HTR-8/SVneo (cell line): ENCODE results near the gene RRP36.
"Not testable (repeated sequence)": the region's sequence is repeated elsewhere in the genome, so short reads cannot be mapped to it uniquely, and the experiment has no call there.

Experiments used
- DNase-seq: peaks from one replicate; pipeline ENCODE4 v3.0.0; 2011; ENCODE audit warnings: low spot score, mixed read lengths; ENCODE audit not compliant: insufficient read length
- FAIRE-seq: peaks from 2 replicates; lab custom pipeline; 2011; peaks lifted over from hg19 to GRCh38; lab: Jason Lieb, UNC

RRP36 gene, protein sequence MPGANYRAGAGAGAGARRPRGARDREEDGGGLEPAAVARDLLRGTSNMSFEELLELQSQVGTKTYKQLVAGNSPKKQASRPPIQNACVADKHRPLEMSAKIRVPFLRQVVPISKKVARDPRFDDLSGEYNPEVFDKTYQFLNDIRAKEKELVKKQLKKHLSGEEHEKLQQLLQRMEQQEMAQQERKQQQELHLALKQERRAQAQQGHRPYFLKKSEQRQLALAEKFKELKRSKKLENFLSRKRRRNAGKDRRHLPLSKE

DNA sequence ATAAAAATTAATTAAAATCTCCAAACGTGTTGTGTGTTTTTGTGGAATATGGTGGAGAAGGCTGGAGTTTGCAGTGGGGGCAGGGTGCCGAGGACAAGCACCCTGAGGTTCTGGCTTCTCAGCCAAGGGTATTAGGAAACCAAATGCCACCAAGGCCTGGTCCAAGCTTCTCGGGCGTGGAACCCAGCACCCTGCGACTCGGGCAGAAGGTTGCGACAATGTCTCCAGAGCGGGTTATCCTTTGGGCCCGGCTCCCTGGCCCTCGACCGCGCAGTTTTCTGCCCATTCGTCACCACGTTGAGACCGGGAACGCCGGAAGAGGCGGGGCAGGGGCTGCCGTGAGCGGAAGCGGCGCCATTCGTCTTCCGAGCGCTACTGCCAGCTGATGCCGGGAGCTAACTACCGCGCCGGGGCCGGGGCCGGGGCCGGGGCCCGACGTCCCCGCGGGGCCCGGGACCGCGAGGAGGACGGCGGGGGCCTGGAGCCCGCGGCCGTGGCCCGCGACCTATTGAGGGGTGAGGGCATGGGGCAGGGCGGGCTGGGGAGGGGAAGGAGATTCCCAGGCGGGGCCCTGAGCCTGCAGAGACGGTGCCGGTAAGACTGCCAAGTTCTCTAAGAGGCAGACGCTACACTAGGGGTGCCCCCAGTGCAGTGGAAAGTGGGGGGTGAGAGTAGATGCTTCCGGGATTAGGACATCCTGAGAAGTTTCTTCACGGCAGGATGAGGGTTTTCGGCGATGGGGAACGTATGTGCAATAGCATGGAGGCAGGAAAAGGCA is at the start of gene RRP36:
TSS of gene RRP36 (plus strand) at position 354 of the 778 bp plus-strand sequence. CDS start at position 386, 32 bp downstream.
- DNase-seq (peak; percentile 85), FAIRE-seq (no peak)

DNA sequence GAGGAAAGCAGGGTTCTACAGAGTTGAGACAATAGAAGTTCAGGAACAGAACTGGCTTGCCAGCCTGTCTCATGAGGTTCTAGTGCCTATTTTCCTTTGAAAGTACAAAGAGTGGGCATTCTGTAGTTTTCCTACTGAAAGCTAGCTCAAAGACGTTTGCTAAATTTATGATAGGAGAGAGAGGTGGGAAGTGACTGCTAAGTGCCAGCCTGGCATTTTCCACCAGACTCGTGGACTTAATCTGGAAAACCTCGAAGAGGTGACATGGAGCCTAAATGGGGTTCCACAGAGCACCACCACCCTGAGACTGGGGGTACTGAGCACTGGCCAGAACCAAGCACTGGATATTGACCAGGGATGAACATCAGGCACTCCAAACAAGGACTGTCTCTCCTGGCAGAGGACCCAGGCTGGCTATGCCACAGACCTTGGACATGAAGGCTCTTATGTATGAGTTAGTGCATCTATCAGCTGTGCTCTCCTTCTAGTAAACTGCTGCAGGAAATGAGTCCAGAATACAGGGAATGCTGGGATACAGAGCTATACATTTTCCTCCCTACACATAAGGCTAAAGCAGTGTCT is 49.6 kb upstream of the RRP36 start:
- no peak for DNase-seq
- FAIRE-seq, result no peak

DNA sequence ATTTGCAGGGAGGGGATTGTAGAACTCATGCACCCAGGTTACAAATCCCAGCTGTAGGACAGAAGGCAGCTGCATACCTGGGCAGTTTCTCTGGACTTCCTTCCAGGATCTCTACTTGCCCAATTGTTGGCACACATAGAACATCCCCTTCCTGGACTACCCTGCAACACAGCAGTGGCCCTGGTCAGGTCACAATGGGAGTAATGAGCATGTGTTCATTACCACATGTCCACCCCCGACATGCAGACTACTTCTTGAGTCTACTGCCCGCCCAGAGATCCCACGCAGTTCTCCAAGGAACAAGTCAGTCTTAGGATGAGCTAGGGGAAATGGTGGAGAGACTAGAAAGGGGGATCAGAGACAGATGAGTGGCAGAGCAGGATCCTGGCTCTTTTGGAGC is 47.5 kb upstream of the RRP36 start:
- DNase-seq (no peak), FAIRE-seq (no peak)

DNA sequence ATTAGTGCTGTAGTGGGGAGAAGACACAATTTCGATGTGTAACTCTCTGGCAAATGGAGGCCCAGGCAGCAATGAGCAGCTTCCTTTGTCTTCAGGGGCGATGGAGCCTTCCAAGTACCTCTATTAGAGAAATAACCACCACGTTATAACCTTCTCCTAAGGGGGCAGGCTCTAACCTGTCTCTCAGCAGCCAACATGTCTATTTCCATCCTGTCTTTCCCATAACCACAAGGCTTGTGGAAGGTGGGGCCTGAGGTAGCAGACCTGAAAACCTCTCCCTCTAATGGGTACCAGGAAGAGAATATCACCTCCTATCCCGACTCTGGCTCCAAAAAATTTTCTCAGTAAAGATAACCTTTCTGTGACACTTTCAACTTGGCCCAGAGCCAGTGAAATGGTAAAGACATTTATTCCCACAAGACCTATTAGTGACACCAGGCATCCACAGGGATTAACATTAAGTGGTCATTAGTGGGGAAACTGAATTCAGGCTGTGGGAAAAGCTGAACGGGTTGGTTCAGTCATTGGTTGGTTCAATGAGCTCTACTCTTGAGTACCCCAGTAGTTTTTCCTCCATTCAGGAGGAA is 46.4 kb upstream of the RRP36 start:
- DNase-seq, result no peak
- no peak for FAIRE-seq

DNA sequence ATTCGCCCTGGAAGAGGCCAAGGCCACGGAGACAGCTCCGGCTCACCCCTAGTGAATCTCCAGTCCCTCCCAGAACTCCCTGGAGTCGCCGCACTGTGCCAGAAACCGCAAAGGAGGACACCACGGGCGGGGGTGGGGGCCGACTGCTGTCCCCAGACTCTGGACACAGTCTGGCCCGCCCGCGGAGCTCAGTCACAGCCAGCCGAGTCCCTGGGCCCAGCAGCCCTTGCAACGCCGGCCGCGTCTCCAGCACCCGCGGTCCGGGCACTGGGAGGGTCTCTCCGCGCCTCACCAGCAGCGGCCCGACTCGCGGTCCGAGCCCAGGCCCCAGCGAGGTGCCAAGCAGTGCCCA is 43.0 kb upstream of the RRP36 start:
- FAIRE-seq, result no peak
- DNase-seq, result no peak

DNA sequence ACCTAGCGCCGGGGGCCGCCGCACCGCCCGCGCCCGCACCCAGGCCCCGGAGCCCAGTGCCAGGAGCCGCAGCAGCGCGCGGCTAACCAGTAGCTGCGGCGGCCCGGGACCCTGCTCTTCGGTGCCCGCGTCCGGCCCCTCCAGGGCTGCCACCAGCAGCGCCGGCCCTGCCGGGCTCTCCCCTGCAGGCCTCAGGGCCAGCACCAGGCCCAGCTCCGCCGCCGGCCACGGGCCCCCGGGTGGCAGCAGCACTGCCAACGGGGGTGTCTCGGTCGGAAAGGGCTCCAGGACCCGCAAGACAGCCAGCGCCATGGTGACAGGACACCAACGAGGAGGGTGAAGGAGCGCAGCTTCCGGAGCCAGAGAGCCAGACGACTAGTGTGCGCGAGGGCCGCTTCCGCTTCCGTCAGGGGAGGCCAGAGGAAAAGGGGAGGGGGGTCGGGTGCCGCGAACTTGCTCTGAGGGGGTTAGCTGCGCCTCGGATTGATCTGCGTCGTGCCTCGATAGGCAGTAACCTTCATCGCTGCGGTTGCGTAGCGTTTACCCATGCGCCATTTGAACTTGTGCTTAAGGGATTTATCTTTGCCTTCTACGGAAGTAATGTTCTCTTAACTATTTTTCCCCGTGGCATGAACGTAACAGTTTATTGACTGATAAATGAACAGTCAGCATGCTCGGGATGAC is 42.4 kb upstream of the RRP36 start, which contains the start of gene PEX6:
TSS of gene PEX6 (minus strand) at position 343 of the 684 bp plus-strand sequence. CDS start at position 312, 31 bp downstream.
- FAIRE-seq (peak; percentile 89), DNase-seq (peak; percentile 95)

DNA sequence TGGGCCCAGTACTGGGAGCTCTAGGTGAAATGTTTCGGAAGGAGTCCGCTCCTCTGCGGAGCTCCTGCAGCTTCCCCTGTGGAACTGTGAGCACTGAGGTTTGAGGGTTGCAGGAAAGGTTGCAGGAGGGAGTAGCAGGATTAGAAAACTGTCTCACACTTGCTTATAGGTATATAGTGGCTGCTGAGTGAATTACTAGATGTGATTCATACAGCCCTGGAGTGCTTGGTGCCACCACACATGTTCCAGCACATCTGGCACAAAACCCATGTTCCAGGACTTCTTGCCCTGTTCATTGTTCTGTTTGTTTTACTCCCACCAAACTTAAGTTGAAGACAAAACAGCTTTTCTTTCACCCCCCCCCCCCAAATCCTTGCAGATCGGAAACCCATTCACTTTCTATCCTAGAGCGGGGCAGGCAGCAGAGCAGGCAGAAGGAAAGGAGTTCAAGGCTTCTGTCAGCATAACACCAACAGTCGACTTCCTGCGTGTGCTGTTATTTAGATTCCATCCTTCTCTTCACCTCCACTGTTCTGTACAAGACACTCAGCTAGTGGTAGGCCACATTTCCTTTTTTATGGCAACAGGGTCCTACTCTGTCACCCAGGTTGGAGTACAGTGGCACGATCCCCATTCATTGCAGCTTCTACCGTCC is 41.8 kb upstream of the RRP36 start:
- peak; percentile 32 for DNase-seq
- FAIRE-seq, result no peak

DNA sequence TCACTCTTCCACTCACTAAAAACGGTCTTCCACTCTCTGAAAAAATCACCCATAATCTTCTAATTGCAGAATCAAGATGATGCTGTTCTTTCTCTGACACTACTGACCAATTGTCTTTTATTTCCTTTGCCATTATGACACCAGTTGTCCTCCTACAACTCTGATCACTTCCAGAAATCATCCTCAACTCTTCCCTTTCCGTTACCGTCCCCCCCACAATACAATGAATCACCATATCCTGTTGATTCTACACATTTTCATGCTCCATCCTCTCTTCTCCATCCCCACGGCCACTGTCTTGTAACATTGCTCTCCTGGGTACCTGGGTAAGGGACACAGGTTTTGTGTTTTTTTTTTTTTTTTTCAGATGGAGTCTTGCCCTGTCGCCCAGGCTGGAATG is 39.6 kb upstream of the RRP36 start:
- no peak for FAIRE-seq
- no peak for DNase-seq

DNA sequence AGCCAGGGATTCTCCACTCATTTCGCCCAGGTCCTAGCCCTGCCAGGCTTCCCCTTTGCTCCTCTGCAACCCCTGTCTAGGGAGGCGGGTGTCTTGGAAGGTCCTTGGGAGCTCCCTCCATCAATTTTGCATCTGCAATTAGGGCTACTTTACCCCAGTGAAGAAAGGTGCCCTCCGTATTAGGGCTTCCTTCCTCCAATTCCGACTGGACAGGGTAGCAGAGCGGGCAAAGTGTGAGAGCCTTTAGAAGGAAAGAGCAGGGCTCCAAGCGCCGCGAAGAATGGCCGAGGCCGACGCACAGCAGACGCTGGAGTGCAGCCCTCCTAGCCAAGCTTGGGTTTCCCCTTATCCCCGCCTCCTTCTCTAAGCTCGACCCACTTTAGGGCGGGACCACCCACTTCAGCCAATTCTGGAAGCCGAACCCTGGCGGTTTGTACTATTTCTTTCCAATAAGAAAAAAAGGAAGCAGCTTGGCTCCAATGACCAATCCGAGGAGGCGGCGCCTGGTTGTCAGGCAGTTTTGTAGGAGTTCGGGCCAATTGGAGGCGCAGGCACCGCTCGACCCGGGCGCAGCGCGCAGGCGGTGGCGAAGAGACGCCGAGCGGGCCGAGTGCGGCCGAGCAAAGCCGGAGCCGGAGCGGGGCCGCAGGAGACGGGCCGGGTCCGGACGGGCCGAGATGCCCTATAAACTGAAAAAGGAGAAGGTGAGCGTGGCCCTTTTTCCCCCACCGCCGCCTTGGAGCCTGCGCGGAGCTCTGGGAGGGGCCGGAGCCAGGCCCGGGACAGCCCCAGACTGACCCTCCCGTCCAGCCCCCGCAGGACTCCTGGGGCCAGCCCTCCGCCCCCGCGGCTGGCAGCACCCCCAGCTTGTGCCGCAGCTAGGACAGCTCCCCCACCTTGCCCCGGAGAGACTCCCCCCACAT is 37.2 kb upstream of the RRP36 start, which contains the start of gene PPP2R5D:
TSS of gene PPP2R5D (plus strand) at position 570 of the 923 bp plus-strand sequence. CDS start at position 678, 108 bp downstream.
- DNase-seq (peak; percentile 97), FAIRE-seq (peak; percentile 26)

DNA sequence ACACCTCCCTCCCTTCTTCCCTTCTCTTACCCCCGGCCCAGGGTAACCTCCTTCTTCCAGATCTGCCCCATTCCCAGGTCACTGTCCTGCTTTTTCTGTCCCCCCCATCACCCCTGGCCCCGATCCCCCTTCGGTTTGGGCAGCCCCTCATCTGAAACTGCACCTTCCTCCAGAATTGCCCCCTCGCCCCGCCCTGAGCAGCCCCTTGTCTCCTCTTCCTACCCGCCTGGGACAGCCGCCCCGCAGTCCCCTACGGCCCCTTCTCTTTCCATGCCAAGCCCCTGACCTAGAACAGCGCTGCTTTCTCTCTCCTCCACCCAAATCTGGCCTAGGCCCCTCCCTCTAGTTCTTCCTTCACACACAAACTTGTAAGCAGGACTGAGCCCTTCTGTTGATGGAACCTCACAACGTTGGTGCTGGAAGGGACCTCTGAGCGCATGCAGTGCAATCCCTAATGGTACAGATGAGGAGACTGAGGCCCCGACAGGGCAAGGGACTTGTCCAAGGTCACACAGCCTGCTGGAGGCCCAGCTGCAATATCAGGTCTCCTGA is 36.4 kb upstream of the RRP36 start:
- DNase-seq (no peak), FAIRE-seq (peak; percentile 9)

DNA sequence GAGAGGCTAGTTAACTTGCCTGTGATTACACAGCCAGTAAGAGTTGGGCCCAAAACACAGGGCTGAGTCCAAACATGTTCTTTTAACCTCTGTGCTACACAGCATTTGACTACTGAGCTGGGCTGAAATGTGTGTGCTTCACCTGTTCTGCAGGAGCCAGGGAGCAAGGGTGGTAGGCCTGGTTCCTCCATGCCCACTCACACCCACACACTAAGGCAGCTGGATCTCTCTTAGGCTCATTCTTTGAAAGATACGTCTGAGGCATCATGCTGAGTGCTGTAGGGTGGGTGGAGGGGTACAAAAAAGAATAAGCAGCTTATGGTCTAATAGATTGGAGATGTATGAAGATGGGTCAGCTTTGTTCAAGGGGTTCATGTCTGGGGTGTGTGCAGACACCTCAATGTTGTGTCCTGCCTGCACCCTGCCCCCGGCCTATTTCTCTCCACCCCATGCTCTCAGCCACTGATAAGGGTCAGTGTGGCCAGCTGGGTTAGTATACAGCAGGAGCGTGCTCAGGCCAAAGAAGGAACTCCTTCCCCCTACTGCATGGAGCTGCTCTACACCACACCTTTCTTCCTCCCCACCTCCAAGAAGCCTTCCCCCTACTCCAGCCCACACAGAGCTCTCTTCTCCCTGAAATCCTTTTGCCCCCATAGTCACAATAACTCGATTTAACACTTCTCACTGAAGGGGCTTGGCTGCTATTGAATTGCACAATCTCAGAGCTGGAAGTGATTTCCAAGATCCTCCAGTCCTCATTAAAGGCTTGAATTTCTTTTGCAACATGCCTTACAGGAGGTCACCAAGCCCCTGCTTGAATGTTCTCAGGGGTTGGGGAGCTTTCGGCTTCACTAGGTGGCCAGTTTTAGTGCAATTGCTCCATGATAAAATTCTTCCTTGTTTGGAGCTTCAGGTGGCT is 33.6 kb upstream of the RRP36 start:
- FAIRE-seq, result no peak
- no peak for DNase-seq

DNA sequence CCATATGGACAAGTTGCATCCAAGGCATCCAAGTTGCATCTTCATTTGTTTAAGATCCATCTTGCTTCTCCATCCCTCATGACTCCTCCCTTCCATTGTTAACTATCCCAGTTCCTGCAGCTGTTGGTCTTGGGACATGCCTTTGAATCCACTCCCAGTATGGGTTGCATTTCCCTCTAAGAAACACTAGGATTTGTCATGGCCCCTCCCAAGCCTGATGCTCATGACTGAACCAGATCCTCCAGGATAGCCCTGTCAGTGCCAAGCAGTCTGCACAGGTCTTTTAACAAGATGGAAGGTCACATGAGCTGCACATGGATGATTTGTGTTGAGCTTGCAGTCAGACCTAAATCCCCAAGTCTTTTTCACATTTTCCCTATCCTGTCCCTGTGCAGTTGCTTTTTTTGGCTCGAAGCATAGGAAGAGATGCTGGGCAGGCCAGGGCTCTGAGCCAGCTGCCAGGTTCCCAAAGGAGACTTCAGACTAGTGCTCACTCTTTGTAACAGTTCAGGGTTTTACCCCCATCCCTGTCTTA is 32.9 kb upstream of the RRP36 start:
- FAIRE-seq (no peak), DNase-seq (no peak)

DNA sequence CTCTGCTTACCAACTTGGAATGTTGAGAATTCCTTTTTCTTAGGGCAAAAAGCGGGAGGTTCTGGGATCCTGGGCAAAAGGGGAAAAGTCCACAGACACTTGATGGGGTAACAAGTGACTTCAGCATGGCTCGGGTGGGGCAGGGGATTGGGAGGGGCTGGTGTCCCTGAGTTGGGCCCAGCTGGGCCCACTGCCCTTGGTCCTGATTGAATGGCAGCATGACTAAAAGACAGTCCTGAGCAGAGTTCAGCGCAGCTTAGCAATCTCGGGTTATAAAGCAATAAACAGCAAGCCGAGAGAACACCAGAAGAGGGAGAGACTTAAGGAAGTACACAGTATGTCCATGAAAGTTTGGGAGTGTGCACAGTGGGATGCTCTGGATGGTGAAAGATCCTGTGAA is 31.5 kb upstream of the RRP36 start:
- FAIRE-seq (no peak), DNase-seq (no peak)

DNA sequence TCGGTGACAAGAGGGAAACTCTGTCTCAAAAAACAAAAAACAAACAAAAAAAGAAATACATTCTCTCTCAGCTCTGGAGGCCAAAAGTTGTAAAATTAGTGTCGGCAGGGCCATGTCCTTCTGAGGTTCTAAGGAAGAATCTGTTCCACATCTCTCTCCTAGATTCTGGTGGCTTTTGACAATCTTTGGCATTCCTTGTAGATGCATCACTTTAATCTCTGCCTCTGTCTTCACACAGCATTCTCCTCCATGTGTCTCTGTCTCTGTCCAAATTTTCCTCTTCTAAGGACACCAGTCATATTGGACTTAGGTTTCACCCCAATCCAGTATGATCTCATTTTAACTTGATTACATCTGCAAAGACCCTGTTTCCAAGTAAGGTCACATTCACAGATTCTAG is 28.0 kb upstream of the RRP36 start:
- FAIRE-seq, result no peak

DNA sequence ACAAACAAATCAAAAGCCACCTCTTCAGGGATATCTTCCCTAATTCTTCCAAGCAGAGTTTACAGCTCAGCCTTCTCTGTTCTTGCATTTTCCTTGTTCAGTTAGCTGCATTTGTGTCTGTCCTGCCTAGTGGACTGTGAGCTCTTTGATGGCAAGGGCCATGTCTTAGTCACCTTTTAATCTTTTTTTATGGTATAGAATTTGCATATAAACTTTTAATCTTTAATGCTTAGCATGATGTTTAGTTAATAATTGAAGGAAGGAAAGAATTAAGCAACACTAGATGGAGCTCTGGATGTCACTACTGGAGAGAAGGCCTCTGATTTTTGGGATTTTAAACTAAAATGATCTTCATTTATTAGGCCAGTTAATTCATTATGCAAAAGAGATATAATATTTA is 24.9 kb upstream of the RRP36 start:
- DNase-seq (no peak), FAIRE-seq (no peak)

More for the DNA sequence above, 28.0 kb upstream of the RRP36 start:
- no peak for DNase-seq

DNA sequence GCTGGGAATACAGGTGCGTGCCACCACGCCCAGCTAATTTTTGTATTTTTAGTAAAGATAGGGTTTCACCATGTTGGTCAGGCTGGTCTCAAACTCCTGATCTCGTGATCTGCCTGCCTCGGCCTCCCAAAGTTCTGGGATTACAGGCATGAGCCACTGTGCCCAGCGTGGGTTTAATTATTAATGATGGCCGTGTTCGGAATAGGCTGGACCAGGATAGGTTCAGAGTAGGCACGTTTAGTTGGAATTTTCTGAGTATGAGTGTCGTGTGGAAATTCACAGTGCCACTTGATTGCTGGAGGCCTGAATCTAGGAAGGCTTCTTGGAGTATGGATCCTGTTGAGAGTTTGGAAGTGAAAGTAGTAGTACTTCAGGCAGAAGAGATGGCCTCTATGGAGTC is 23.2 kb upstream of the RRP36 start:
- not testable (repeated sequence) for FAIRE-seq

DNA sequence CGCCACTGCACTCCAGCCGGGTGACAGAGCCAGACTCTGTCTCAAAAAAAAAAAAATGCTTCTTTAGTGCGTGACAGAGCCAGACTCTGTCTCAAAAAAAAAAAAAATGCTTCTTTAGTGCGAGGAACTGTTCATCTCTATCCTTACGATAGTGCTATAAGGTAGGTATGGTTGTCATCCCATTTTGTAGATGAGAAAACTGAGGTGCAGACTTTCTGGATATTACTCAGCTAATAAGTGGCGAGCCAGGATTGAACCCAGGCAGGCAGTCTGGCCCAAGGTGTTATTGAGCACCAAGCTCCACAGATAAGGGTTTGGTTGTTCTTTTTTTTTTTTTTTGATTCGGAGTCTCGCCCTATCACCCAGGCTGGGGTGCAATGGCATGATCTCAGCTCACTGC is 19.6 kb upstream of the RRP36 start:
- DNase-seq (no peak), FAIRE-seq (no peak)

More for the DNA sequence above, 23.2 kb upstream of the RRP36 start:
- DNase-seq, result not testable (repeated sequence)
